Subcutaneous abdominal adipose tissue (tissue), 5 donors: ENCODE data around the gene ASRGL1.

Experiments
- H3K27ac ChIP-seq: one replicate; pipeline ENCODE4 v1.7.0; 2013; ENCODE audit warnings: low read depth, mild to moderate bottlenecking, inconsistent platforms, low read length, moderate library complexity
- H3K27me3 ChIP-seq, 5 donors: one replicate each; pipeline ENCODE4 v1.7.0; 2013; ENCODE audit warnings: low read length in 5 of 5, inconsistent platforms in 1 of 5; ENCODE audit not compliant: control insufficient read depth in 5 of 5, insufficient read depth in 4 of 5
- H3K36me3 ChIP-seq, 5 donors: one replicate each; pipeline ENCODE4 v1.7.0; 2013; ENCODE audit warnings: low read length in 5 of 5; ENCODE audit not compliant: control insufficient read depth in 5 of 5, insufficient read depth in 5 of 5
- H3K4me1 ChIP-seq, 5 donors: one replicate each; pipeline ENCODE4 v1.7.0; 2013; ENCODE audit warnings: low read length in 5 of 5, mild to moderate bottlenecking in 3 of 5, moderate library complexity in 1 of 5; ENCODE audit not compliant: control insufficient read depth in 5 of 5, insufficient read depth in 5 of 5
- H3K4me3 ChIP-seq, 5 donors: one replicate each; pipeline ENCODE4 v1.7.0; 2013; ENCODE audit warnings: low read length in 5 of 5, low read depth in 1 of 5
- H3K9ac ChIP-seq, 5 donors: one replicate each; pipeline ENCODE4 v1.7.0; 2013; ENCODE audit warnings: low read length in 5 of 5, mild to moderate bottlenecking in 4 of 5, moderate library complexity in 3 of 5
- H3K9me3 ChIP-seq, 5 donors: one replicate each; pipeline ENCODE4 v1.7.0; 2013; ENCODE audit warnings: low read length in 5 of 5; ENCODE audit not compliant: control insufficient read depth in 5 of 5
- donor health status: healthy.
- donor health status: healthy.
- donor health status: healthy.
- donor health status: healthy.
- donor health status: healthy.

The ASRGL1 gene

DNA sequence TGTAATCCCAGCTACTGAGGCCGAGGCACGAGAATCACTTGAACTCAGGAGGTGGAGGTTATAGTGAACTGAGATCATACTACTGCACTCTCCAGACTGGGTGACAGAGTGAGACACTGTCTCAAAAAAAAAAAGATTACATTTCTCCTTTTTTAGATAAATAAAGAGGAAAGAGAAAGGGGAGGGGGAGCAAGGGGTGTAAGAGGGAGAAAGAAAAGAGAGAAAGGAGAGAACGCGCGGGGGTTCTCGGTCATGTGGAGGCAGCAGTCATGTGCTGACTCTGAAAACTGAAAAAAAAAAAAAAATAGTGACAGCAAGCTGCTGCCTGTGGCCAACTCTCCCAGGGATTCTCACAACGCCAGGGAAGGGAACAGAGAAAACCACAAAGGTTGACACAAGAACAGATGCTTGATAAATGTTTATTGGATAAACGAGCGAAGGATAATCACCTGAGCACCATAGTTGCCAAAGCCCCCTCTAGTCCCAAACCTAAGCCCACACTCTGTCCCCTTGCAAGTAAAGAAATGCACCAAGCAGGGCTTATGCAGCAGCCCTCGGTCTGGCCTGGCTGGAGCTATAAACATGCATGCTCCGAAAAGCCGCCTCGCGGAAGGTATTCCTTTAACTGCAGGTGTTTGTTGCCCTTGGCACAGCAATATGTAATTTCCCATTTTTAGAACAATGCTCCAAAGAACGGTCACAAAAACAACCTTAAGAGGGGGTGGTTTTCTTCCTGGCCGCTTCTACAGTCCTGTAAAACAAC, 96.1 kb downstream of the ASRGL1 start:
- Histone ChIP-seq H3K27me3 (no peaks in the 10 kb centered on the region), H3K9ac (no peak overlapping the region), H3K4me3 (peak overlapping the region in 2 of 5 donors; percentile 2 to 4), H3K4me1 (peaks cover 2 to 56% (median 45%) of the 10 kb centered on the region in 5 donors), H3K27ac (peak overlapping the region; percentile 38), H3K9me3 (no peaks in the 10 kb centered on the region), H3K36me3 (peaks cover 0 to 2% (median 0%) of the 10 kb centered on the region in 5 donors)

DNA sequence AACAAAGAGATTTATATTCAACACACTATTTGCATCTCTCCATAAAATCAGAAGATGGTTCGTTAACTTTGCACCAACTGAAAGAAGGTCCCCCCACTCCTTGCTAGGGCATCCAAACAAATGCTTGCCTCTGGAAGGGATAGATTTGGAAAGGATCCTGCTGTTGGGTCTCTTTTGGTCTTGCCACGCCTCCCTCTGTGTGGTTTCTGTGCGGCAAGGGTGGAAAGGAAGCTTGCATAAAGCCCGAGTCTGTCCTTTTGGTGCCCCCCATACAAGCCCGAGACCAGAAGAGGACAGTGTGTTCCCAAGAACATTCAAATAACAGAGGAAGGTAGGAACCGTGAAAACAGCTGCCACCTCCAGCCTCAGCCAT, 96.6 kb downstream of the ASRGL1 start:
- H3K4me3 ChIP-seq, result peak overlapping the region in 2 of 5 donors; percentile 4 to 22

DNA sequence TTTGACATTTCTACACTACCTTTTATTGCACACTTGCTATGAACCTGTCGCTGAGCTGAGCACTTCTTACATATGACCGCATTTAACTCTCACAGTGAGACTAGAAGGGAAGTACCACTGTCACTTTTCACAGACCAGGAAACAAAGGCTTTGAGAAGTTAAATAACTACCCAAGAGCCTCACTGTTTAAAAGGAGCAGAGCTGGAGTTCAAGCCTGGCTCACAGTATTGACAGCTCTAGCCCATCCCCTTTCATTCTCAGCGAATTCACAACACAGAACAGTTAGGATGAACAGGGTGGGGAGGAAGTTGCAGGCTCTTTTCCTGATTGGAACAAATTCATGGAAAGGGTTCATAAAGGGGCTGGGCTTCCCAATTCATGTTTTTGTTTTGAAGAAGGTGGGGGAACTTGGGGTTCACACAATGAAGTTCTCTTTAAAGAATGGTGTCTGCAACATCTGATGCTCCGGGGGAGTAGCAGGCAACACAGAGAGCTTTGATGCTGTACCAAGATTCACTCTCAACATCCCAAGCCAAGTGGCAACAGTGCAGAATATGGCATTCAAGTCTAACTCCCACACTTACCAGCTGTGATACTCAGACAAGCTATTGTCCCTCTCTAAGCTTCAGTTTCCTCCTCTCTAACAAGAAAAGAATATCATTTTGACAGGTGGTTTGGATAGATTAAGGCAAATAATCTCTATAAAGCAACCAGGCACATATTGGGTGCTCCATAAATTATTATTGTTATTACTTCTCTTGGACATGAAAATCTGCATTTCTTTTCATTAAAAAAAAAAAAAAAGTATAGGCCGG, 98.8 kb downstream of the ASRGL1 start:
- H3K27ac ChIP-seq, result peak overlapping the region; percentile 46
- peaks cover 13 to 54% (median 44%) of the 10 kb centered on the region in 5 donors for H3K4me1 ChIP-seq

More for the DNA sequence above, 96.6 kb downstream of the ASRGL1 start:
- H3K4me1 ChIP-seq, result peaks cover 2 to 55% (median 42%) of the 10 kb centered on the region in 5 donors
- H3K27me3 ChIP-seq, result no peaks in the 10 kb centered on the region
- H3K9ac ChIP-seq, result peak overlapping the region in 2 of 5 donors; percentile 5 to 35
- peaks cover 0 to 2% (median 0%) of the 10 kb centered on the region in 5 donors for H3K36me3 ChIP-seq
- H3K27ac ChIP-seq, result peak overlapping the region; percentile 38
- no peaks in the 10 kb centered on the region for H3K9me3 ChIP-seq

DNA sequence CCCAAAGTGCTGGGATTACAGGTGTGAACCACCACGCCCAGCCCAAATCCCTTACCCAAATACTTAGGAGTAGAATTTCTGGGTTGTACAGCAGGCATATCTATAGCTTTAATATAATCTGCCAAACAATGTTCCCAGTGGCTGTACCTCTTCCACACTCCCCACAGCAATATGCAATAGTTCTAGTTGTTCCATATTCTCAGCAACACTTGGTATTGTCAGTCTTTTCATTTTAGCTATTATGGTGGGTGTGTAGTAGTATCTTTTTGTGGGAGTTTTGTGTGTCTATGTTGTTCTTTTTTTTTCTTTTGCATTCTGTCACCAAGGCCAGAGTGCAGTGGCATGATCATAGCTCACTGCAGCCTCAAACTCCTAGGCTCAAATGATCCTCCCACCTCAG, 100.4 kb downstream of the ASRGL1 start:
- Histone ChIP-seq H3K4me3 (no peak overlapping the region), H3K36me3 (peaks cover 0 to 2% (median 0%) of the 10 kb centered on the region in 5 donors), H3K9ac (no peak overlapping the region), H3K4me1 (peaks cover 10 to 46% (median 40%) of the 10 kb centered on the region in 5 donors), H3K9me3 (no peaks in the 10 kb centered on the region), H3K27ac (no peak overlapping the region), H3K27me3 (no peaks in the 10 kb centered on the region)

More for the DNA sequence above, 98.8 kb downstream of the ASRGL1 start:
- Histone ChIP-seq H3K36me3 (peaks cover 0 to 2% (median 0%) of the 10 kb centered on the region in 5 donors), H3K9me3 (no peaks in the 10 kb centered on the region), H3K27me3 (no peaks in the 10 kb centered on the region), H3K4me3 (no peak overlapping the region), H3K9ac (no peak overlapping the region)

DNA sequence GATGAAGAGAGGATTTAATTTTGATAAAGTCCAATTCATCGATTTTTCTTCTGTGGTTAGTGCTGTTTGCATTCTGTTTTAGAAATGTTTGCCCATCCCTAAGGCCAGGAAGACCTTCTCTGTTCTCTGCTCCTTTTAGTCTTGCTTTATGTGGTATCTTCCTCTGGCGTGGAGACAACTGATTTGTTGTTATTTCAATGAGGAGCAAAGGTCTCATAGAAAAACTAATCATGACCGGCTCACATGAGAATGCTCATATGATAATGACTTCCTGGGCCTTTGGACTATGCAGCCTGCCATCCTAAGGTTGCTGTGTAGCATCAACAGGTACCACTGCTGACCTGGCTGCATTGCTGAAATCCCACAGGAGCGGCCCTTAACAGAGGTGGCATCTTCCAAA, 101.4 kb downstream of the ASRGL1 start:
- Histone ChIP-seq H3K36me3 (no peaks in the 10 kb centered on the region), H3K27me3 (no peaks in the 10 kb centered on the region), H3K9me3 (no peaks in the 10 kb centered on the region), H3K4me1 (peaks cover 10 to 47% (median 40%) of the 10 kb centered on the region in 5 donors), H3K4me3 (no peak overlapping the region), H3K27ac (no peak overlapping the region), H3K9ac (no peak overlapping the region)

DNA sequence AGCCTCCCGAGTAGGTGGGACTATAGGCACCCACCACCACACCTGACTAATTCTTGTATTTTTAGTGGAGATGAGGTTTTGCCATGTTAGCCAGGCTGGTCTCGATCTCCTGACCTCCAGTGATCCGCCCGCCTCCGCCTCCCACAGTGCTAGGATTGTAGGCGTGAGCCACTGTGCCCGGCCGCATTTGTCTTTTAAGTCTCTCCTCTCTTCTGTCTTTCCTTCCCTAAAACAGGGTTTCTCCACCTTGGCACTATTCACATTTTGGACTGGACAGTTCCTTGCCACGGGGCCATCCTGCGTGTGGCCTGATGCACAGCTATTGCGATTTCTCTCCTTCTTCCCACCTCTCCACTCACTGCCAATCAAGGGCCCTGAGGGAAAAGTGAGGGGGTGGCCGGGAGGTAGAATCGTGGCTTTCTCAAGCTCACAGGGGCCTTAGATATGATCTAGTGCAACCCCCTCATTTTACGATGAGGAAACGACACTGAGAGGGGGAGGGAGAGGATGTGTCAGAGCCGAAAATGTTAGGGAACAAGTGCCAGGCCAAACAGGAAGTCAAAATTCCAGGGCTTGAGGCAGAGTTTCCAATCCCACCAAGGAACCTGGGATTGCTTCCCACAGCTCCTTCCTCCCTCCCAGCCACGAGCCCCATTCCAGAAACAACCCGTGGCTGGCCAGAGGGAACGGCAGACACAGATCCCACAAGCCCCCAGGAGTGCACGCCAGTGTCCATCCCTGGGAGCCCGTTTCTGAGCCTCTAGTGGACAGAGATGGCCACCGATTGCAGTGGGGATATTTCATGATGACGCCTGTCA, 102.7 kb downstream of the ASRGL1 start:
- Histone ChIP-seq H3K9ac (peak overlapping the region in 4 of 5 donors; percentile 16 to 68 (median 52)), H3K27ac (peak overlapping the region; percentile 89), H3K4me1 (peaks cover 16 to 47% (median 44%) of the 10 kb centered on the region in 5 donors), H3K4me3 (peak overlapping the region in 4 of 5 donors; percentile 30 to 47 (median 46)), H3K9me3 (no peaks in the 10 kb centered on the region), H3K36me3 (no peaks in the 10 kb centered on the region), H3K27me3 (no peaks in the 10 kb centered on the region)
